ENCODE data around the gene FAM111B.

FAM111B gene

GRCh38 chr11:59157433-59157832, 50.4 kb downstream of the FAM111B start:
- H3K36me3 ChIP-seq (ENCODE audit: control insufficient read depth in 2 of 2, insufficient read depth in 1 of 2, low read length in 2 of 2): no peaks in the 10 kb centered on the region
- POLR2A ChIA-PET: interaction anchor here (1.1 kb wide), 1 partner anchor 15 kb away, joined by 5 read pairs; the partner anchor contains the start of gene FAM111A

More at GRCh38 chr11:59157433-59157832, 50.4 kb downstream of the FAM111B start:
- no peaks in the 10 kb centered on the region for H3K4me1 ChIP-seq (ENCODE audit: control insufficient read depth, insufficient read depth, low read length)
- TF ChIP-seq ZNF24 (tag by site-specific recombination; IDR thresholded peaks at IDR 0.05): no peak
- TF ChIP-seq HOXC10 (CRISPR knock-in tag; IDR thresholded peaks at IDR 0.05): no peak
- TF ChIP-seq ZNF121 (tag by site-specific recombination; IDR thresholded peaks at IDR 0.05): no peak
- TF ChIP-seq ZNF664 (tag by site-specific recombination; IDR thresholded peaks at IDR 0.05): no peak
- no peak for TF ChIP-seq PRDM10 (tag by site-specific recombination; IDR thresholded peaks at IDR 0.05)
- no peak for TF ChIP-seq ZNF18 (tag by site-specific recombination; IDR thresholded peaks at IDR 0.05)
- TF ChIP-seq ZNF555 (tag by site-specific recombination; conservative IDR thresholded peaks at IDR 0.05): no peak
- no peak for TF ChIP-seq SALL2 (tag by site-specific recombination; IDR thresholded peaks at IDR 0.05; ENCODE audit: borderline replicate concordance)
- no peak for TF ChIP-seq ZNF548 (tag by site-specific recombination; IDR thresholded peaks at IDR 0.05)
- no peak for TF ChIP-seq ZNF776 (tag by site-specific recombination; IDR thresholded peaks at IDR 0.05; ENCODE audit: borderline replicate concordance)
- no peak for TF ChIP-seq TSHZ1 (tag by site-specific recombination; IDR thresholded peaks at IDR 0.05; ENCODE audit: borderline replicate concordance)
- TF ChIP-seq AEBP2 (tag by site-specific recombination; IDR thresholded peaks at IDR 0.05; ENCODE audit: borderline replicate concordance): no peak
- TF ChIP-seq ZNF398 (tag by site-specific recombination; IDR thresholded peaks at IDR 0.05): no peak
- no peak for TF ChIP-seq ZNF843 (tag by site-specific recombination; IDR thresholded peaks at IDR 0.05)
- TF ChIP-seq ZNF529 (tag by site-specific recombination; IDR thresholded peaks at IDR 0.05; ENCODE audit: insufficient replicate concordance): no peak
- no peak for TF ChIP-seq ZNF19 (tag by site-specific recombination; IDR thresholded peaks at IDR 0.05; ENCODE audit: low read depth)
- TF ChIP-seq ZNF514 (tag by site-specific recombination; IDR thresholded peaks at IDR 0.05): no peak
- no peak overlapping the region for H3K27ac ChIP-seq (ENCODE audit: extremely low read depth, low read depth, low read length)
- CTCF ChIA-PET: interaction anchor here (1.1 to 3.8 kb wide), 15 partner anchors 11 to 593 kb away, joined by 3 to 37 read pairs (median 8); partner anchors contain the start of genes DTX4 and FAM111A
- no peaks in the 10 kb centered on the region for H3K9me3 ChIP-seq (ENCODE audit: control insufficient read depth, insufficient read depth, low read depth, low read length)
- no peak overlapping the region for H3K4me3 ChIP-seq (ENCODE audit: low read depth, low read length)

All from HEK293 (cell line).